Fibroblast of pulmonary artery (primary cell): ENCODE measurements around the gene LSAMP.

Experiments used
- DNase-seq: peaks from one replicate; pipeline ENCODE4 v3.0.0-alpha.2; 2010; ENCODE audit warnings: low read depth
- H3K4me3 ChIP-seq: replicated peaks from 2 replicates; pipeline ENCODE4 v1.5.1; 2011; ENCODE audit warnings: low read depth, mild to moderate bottlenecking, control low read depth, low read length, moderate library complexity
- TF ChIP-seq, protein P1 (sequence below): IDR thresholded peaks from 2 replicates; pipeline ENCODE4 v1.5.1; 2011; ENCODE audit warnings: mild to moderate bottlenecking, control low read depth, low read length, inconsistent platforms; ENCODE audit errors: missing control alignments

Gene LSAMP

DNA sequence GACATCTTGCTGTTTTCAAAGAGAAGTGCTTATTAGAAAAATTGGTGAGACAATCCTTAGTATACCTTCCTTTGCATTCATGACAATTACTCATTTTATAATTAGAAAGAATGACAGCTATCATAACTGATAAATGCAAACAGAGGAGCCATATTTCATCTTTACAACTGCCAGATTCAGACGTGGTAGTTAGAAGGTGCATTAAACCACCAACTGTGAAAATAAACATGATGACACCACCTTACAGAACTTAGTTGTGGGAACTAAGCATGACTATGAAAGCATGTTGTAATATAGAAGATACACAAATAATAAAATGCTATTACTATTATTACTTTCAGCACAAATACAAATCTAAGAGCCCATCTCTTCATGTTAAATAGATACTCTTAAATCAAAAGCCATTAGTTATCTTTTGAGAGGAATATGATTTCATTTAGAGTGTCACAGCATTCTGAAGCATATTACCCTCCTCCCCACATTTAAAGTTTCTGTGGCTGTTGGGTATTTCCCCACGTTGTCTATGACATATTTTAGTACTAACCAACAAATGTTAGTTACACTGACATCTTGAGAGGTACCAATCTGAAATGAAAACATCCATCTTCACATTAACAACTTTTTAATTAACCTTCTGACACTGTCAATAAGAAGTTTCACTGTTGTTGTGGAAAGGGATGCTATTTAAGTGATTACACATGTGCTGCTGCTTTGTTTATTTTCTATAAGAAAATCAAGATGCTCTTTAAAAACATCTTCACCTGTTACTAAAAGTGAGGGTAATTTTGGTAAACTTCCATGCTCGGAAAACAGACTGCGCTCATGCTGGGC lies 163.8 kb downstream of the LSAMP start:
- DNase-seq: no peak
- TF ChIP-seq, protein P1, sequence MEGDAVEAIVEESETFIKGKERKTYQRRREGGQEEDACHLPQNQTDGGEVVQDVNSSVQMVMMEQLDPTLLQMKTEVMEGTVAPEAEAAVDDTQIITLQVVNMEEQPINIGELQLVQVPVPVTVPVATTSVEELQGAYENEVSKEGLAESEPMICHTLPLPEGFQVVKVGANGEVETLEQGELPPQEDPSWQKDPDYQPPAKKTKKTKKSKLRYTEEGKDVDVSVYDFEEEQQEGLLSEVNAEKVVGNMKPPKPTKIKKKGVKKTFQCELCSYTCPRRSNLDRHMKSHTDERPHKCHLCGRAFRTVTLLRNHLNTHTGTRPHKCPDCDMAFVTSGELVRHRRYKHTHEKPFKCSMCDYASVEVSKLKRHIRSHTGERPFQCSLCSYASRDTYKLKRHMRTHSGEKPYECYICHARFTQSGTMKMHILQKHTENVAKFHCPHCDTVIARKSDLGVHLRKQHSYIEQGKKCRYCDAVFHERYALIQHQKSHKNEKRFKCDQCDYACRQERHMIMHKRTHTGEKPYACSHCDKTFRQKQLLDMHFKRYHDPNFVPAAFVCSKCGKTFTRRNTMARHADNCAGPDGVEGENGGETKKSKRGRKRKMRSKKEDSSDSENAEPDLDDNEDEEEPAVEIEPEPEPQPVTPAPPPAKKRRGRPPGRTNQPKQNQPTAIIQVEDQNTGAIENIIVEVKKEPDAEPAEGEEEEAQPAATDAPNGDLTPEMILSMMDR: no peak
- no peak overlapping the region for H3K4me3 ChIP-seq

DNA sequence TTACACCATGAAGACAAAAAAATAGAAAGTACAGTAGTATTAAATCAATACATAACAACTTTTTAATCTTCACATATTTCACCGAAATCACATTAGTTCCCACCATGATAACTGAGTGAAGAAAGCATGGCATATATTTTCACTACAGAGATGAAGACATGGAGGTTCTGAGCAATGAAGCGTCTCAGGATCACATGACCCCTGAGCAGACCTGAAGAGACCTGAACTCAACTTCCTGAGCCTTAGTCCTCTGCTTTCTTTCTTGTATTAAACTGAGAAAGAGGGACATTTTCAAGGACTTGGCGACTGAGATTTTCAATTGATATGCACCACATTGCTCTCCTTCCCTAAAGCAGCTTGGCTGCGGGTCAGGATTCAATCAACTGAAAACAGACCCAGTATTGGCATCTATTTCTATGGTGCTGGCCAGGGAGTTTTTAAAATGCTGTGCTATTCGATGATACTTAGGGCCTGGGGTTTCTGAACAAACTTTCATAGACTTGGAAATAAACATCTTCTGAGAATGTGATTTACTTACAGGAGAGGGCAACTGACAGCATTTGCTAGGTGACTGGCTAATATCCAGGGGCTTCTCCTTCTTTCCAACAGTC lies 165.1 kb downstream of the LSAMP start:
- H3K4me3 ChIP-seq: no peak overlapping the region
- TF ChIP-seq, protein P1: no peak

DNA sequence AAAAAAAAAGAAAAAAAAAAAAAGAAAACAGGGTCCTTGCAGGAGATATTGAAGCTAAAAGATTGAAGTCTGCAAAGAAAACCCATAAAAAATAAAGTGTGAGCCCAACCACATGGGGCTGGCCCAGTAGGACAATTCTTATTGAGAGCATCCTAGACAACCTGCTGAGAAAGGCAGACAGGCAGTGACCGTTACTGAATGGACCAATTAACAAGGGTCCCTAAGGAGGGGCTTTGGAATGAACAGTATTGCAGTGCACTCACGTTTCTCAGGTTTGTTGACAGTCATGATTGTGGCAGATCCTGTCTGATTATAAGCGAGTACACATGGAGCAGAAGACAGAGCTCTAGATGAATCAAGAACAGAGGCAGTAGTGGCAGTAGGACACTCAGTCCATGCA lies 168.6 kb downstream of the LSAMP start:
- TF ChIP-seq, protein P1: no peak
- no peak for DNase-seq
- H3K4me3 ChIP-seq: no peak overlapping the region

More for the DNA sequence above, 165.1 kb downstream of the LSAMP start:
- no peak for DNase-seq

DNA sequence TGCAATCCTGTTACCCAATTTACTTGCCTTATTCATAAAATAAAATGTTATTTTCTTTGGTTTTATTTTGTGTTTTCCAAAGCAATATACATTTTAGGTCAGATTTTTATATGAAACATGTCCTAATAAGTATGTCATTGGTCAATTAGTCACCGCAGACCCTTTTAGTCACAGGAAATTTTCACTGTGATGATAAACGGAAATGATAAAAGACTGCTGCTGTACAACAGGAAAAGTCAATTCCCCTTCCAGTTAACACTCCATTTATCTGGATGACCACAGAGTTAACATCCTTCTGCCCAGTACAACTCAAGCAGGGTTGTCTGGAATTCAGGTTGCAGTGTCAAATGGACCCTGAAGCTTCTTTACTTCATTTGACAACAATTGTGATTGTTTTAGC lies 175.2 kb downstream of the LSAMP start:
- no peak overlapping the region for H3K4me3 ChIP-seq
- peak; percentile 23 for DNase-seq
- TF ChIP-seq, protein P1: no peak

DNA sequence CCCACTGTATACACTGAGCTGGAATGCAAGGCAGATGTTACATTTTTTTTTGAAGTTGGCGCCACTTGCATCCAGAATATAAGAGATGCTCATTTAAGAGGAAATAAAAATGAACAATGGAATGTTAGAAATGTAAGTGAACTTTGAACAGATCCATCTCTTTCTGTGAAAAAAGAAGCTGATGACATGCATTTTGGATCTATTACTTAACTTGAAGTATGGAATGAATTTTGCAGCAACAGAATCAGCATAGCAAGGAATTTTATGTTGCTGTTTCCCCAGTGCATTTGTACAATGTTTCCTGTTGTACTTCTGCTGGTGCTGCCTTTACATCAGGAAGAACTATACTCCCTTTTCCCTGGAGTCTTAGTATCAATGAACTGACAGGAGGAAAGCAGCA lies 178.2 kb downstream of the LSAMP start:
- TF ChIP-seq, protein P1: no peak
- peak; percentile 22 for DNase-seq
- no peak overlapping the region for H3K4me3 ChIP-seq

DNA sequence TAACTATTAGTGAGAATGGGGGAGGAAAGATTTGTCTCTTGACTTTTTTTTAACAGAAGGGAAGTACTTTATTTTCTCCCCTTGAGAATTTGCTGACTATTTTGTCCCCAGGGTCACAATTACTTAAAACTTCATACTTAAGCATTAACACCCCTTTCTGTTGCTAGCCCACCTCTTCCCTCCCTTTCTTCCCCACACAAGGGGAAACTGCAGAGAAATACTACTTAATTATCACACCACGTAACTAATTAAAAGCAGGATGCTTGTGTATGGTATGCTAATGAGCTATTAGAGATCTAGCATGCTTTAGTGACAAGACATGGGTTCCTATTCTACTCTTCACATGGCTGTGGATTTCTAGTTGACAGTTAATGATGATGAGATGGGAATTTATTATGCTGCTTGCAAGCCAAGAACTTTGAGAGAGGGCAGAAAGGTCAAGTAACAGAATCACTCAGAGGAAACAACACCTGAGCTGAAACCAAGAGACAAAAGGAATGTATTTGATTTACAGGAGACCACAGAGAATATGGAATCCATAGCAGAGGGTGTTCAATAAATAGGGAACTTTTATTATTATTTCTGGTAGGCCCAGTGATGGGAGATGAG lies 179.2 kb downstream of the LSAMP start:
- no peak for DNase-seq
- TF ChIP-seq, protein P1: no peak
- no peak overlapping the region for H3K4me3 ChIP-seq
